ENCODE measurements around the gene CSF3.

DNA sequence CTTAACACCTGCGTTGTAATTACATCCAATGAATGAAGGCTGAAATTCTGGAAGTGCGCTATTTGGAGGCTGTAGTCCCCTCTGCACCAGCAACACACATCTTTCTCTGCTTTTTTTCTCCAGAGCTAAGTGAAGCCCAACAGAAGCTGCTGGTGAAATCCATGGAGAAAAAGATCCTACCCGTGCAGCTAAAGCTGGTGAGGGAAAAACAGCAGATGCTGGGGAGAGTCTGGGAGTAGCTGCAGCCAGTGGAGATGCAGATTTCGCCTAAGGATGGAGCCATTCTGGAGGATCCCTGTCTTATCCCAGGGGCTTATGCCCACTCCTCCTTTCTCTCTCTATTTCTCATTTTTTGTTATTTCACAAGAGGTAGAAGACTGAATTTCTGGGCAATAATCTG is 39.4 kb upstream of the CSF3 start:
- TF ChIP-seq EZH2phosphoT487 (IDR thresholded peaks at IDR 0.05; ENCODE audit: insufficient read depth, low read depth), result no peak
- TF ChIP-seq EZH2 (IDR thresholded peaks at IDR 0.05; ENCODE audit: insufficient read depth, poor library complexity, severe bottlenecking), result no peak
